Endothelial cell of hepatic sinusoid (primary cell): Measurements from ENCODE around the gene BBS9.
"Not testable (repeated sequence)": the region's sequence is repeated elsewhere in the genome, so short reads cannot be mapped to it uniquely, and the experiment has no call there.

Experiments
- in situ Hi-C: cut with HindIII; loops from 2 replicates; pipeline ENCODE4 v1.10.0; 2017; ENCODE audit warnings: low sequenced_read_pairs

Gene BBS9

GRCh38 chr7:33262476-33262875 lies 133.1 kb downstream of the BBS9 start:
- in situ Hi-C loops: no loop called here

- in situ Hi-C loops: not testable (repeated sequence)
Measured at GRCh38 chr7:33271839-33272371, 142.5 kb downstream of the BBS9 start.

GRCh38 chr7:33273356-33273755 lies 144.0 kb downstream of the BBS9 start:
- in situ Hi-C loops: no loop called here

- in situ Hi-C loops: no loop called here
Measured at GRCh38 chr7:33276325-33276724, 147.0 kb downstream of the BBS9 start.

- in situ Hi-C loops: no loop called here
Measured at GRCh38 chr7:33276729-33277128, 147.4 kb downstream of the BBS9 start.

- in situ Hi-C loops: no loop called here
Measured at GRCh38 chr7:33278095-33278494, 148.7 kb downstream of the BBS9 start.

- in situ Hi-C loops: no loop called here
Measured at GRCh38 chr7:33286501-33286900, 157.1 kb downstream of the BBS9 start.

- in situ Hi-C loops: no loop called here
Measured at GRCh38 chr7:33287738-33288137, 158.4 kb downstream of the BBS9 start.

- in situ Hi-C loops: no loop called here
Measured at GRCh38 chr7:33298848-33299247, 169.5 kb downstream of the BBS9 start.

- in situ Hi-C loops: no loop called here
Measured at GRCh38 chr7:33299425-33299824, 170.1 kb downstream of the BBS9 start.

- in situ Hi-C loops: no loop called here
Measured at GRCh38 chr7:33300131-33300530, 170.8 kb downstream of the BBS9 start.

- in situ Hi-C loops: no loop called here
Measured at GRCh38 chr7:33300742-33301141, 171.4 kb downstream of the BBS9 start.

- in situ Hi-C loops: not testable (repeated sequence)
Measured at GRCh38 chr7:33303978-33304557, 174.7 kb downstream of the BBS9 start.

GRCh38 chr7:33307205-33307604 lies 177.8 kb downstream of the BBS9 start:
- in situ Hi-C loops: no loop called here

GRCh38 chr7:33310546-33310945 lies 181.2 kb downstream of the BBS9 start:
- in situ Hi-C loops: no loop called here

- in situ Hi-C loops: no loop called here
Measured at GRCh38 chr7:33325754-33326484, 196.6 kb downstream of the BBS9 start.

GRCh38 chr7:33326485-33326848 lies 197.1 kb downstream of the BBS9 start:
- in situ Hi-C loops: no loop called here

- in situ Hi-C loops: no loop called here
Measured at GRCh38 chr7:33327427-33327826, 198.1 kb downstream of the BBS9 start.

GRCh38 chr7:33334349-33334748 lies 205.0 kb downstream of the BBS9 start:
- in situ Hi-C loops: no loop called here

- in situ Hi-C loops: no loop called here
Measured at GRCh38 chr7:33336820-33337219, 207.5 kb downstream of the BBS9 start.

GRCh38 chr7:33339074-33339790 lies 209.9 kb downstream of the BBS9 start:
- in situ Hi-C loops: no loop called here

GRCh38 chr7:33346055-33346454 lies 216.7 kb downstream of the BBS9 start:
- in situ Hi-C loops: no loop called here
